ENCODE data around the gene CISTR.
A peak's percentile ranks its signal among the peaks of the same experiment; 100 is the strongest.

CISTR gene

DNA sequence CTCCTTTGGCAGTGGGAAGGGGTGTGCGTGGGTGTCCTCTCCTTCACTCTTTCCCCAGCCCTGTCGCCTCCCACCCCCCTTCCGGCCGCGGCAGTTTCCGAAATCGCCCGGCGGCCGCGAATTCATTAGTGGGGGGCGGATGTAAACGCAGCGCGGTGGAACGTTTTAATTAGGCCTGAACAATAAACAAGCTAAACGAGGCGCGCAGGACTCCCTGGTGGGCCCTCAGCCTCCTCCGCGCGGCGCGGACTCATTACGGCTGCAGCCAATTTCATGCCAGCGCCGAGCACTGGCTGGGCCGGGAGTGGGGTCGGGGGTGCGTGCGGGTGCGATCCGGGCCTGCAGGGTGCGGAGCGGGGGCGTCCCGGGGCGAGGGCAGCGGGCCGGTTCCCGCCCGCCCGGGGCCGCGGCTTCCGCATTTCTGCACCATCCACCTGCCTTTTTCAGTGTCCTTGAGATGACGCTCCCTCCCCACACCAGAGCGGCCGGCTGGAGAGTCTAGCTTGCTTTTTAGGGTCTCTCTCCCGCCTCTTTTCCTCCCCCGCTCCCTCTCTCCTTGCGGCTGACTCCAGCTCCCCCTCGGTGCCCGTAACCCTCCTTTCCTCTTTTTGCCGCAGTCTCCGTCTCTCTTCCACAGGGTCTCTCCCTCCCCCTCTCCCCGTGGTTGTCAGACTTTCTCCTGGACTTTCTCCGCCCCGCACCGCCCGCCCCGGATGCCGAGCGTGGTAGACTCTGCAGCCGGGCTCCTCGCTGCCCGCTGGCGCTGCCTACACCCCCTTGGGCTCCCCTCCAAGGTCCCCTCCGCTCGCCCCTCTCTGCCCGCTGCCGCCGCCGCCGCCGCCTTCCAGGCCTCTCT, at the start of gene CISTR:
CISTR (minus strand) TSS at position 644 of the 856 bp plus-strand sequence.
- Histone ChIP-seq H3K27me3 (replicated peaks) (peaks cover 89% of the 10 kb centered on the region), H3K36me3 (replicated peaks) (no peaks in the 10 kb centered on the region), H3K4me3 (ENCODE audit: low read depth, low read length) (peak within 1 kb of the TSS; percentile 20), H3K27ac (no peak within 1 kb of the TSS)
- DNase-seq: no peak
- TF ChIP-seq, protein P1, sequence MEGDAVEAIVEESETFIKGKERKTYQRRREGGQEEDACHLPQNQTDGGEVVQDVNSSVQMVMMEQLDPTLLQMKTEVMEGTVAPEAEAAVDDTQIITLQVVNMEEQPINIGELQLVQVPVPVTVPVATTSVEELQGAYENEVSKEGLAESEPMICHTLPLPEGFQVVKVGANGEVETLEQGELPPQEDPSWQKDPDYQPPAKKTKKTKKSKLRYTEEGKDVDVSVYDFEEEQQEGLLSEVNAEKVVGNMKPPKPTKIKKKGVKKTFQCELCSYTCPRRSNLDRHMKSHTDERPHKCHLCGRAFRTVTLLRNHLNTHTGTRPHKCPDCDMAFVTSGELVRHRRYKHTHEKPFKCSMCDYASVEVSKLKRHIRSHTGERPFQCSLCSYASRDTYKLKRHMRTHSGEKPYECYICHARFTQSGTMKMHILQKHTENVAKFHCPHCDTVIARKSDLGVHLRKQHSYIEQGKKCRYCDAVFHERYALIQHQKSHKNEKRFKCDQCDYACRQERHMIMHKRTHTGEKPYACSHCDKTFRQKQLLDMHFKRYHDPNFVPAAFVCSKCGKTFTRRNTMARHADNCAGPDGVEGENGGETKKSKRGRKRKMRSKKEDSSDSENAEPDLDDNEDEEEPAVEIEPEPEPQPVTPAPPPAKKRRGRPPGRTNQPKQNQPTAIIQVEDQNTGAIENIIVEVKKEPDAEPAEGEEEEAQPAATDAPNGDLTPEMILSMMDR (IDR thresholded peaks at IDR 0.05; ENCODE audit: low read depth, low read length, missing control alignments): no peak
- in situ Hi-C loops (cut with HindIII; ENCODE audit: low pct_ligation_motif_present, low sequenced_read_pairs): no loop called here

DNA sequence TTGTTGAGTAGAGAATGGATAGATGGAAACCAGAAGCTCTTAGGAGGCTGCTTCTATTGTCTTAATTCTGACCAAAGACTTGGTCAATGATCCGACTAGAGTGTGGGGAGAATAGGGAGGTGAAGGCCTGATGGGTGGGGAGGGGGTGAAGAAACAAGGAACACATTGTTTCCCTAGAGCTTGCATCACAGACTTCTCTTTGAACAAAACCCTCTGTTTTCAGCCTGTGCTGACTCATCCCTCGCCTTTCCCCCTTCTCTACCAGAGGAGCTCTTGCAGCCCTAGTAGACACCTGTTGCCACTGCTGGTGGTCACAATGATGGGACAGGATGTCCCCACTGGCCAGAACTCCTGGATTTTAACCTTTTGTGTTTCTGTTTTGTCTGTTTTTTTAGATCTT, 46.8 kb upstream of the CISTR start:
- no peaks in the 10 kb centered on the region for H3K36me3 ChIP-seq (replicated peaks)
- no peak overlapping the region for H3K4me3 ChIP-seq (ENCODE audit: low read depth, low read length)
- TF ChIP-seq, protein P1 (IDR thresholded peaks at IDR 0.05; ENCODE audit: low read depth, low read length, missing control alignments): no peak
- no peak overlapping the region for H3K27ac ChIP-seq
- in situ Hi-C loops (cut with HindIII; ENCODE audit: low pct_ligation_motif_present, low sequenced_read_pairs): no loop called here
- DNase-seq: no peak
- peaks cover 25% of the 10 kb centered on the region for H3K27me3 ChIP-seq (replicated peaks)

DNA sequence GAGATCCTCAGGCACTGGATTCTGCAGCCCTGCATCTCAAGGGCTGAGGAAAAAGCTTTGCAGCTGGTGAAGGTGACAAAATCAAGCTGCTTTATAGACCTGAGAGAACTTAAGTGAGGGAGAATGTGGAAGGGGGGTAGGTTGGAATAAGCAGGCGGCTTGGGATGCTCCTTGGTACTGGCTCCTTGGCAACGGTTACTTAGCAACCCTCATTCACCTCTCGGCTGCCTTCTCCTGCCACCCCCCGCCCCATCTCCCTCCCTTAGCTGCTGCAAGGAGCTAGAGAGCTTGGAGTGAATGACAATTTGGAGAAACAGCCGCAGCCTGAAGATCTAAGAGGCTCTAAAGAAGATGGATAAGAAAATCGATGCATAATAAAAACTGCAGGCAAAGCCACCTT, 44.1 kb upstream of the CISTR start:
- Histone ChIP-seq H3K4me3 (ENCODE audit: low read depth, low read length) (no peak overlapping the region), H3K27me3 (replicated peaks) (peaks cover 24% of the 10 kb centered on the region), H3K36me3 (replicated peaks) (no peaks in the 10 kb centered on the region), H3K27ac (no peak overlapping the region)
- TF ChIP-seq, protein P1 (IDR thresholded peaks at IDR 0.05; ENCODE audit: low read depth, low read length, missing control alignments): no peak
- in situ Hi-C loops (cut with HindIII; ENCODE audit: low pct_ligation_motif_present, low sequenced_read_pairs): no loop called here
- DNase-seq: no peak

DNA sequence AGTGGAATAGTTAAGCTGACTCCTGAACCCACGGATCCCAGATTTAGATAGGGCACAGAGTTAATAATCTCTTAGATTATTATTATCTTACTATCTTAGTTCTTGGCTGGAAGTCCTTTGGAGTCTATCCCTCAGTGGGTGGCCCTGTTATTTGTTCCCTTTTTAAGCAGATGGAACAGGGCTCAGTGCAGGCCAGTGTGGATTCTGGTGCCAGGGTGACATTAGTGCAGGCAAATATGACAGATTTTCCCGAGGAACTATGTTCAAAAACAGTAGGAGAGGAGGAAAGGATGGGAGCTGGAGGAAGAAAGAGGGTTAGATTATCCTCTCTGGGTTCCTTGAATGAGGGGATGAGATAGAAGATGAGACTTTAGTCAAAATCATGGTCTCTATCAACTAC, 41.4 kb upstream of the CISTR start:
- no peak for DNase-seq
- no peak overlapping the region for H3K27ac ChIP-seq
- peaks cover 27% of the 10 kb centered on the region for H3K27me3 ChIP-seq (replicated peaks)
- H3K36me3 ChIP-seq (replicated peaks): no peaks in the 10 kb centered on the region
- TF ChIP-seq, protein P1 (IDR thresholded peaks at IDR 0.05; ENCODE audit: low read depth, low read length, missing control alignments): no peak
- in situ Hi-C loops (cut with HindIII; ENCODE audit: low pct_ligation_motif_present, low sequenced_read_pairs): no loop called here
- no peak overlapping the region for H3K4me3 ChIP-seq (ENCODE audit: low read depth, low read length)

DNA sequence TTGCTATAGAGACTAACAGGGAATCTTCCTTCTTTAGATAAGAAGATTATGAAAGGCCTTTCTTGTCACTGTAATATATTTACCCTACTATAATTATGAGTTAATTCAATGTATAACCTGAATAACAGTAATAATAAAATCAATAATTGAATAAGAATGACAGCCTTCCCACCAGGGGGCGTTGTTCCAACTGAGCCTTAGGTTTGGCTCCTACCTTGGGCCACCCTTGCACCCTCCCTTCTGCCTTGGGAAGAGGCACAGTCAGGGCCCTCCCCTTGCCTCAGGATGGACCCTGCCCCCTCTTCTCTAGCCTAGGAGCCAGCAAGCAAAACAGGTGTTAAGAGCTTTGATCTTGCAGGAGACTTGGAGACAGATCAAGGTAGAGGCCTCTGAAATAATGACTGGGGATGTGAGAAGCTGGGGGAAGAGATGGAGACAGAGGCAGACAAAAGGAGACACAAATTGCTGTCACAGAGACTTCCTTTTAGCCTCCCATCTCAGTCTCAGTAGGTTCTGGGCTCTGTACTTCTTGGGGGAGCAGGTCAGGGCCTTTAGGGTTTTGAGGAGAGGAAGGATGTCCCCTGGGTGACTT, 40.1 kb upstream of the CISTR start:
- no peak for DNase-seq
- no peaks in the 10 kb centered on the region for H3K36me3 ChIP-seq (replicated peaks)
- in situ Hi-C loops (cut with HindIII; ENCODE audit: low pct_ligation_motif_present, low sequenced_read_pairs): no loop called here
- no peak overlapping the region for H3K27ac ChIP-seq
- TF ChIP-seq, protein P1 (IDR thresholded peaks at IDR 0.05; ENCODE audit: low read depth, low read length, missing control alignments): peak; percentile 70
- peaks cover 23% of the 10 kb centered on the region for H3K27me3 ChIP-seq (replicated peaks)
- no peak overlapping the region for H3K4me3 ChIP-seq (ENCODE audit: low read depth, low read length)
